Measurements from ENCODE around the gene CCL4. TPM values are rescaled to one million over a fixed set of nuclear protein-coding genes. Genes with fewer than 3 reads are reported as not detected.
"Not testable (repeated sequence)": the region's sequence is repeated elsewhere in the genome, so short reads cannot be mapped to it uniquely, and the experiment has no call there.

CCL4 gene
- polyA plus RNA-seq (2012; ENCODE audit: insufficient read depth, insufficient read length, low read depth) = not detected

DNA sequence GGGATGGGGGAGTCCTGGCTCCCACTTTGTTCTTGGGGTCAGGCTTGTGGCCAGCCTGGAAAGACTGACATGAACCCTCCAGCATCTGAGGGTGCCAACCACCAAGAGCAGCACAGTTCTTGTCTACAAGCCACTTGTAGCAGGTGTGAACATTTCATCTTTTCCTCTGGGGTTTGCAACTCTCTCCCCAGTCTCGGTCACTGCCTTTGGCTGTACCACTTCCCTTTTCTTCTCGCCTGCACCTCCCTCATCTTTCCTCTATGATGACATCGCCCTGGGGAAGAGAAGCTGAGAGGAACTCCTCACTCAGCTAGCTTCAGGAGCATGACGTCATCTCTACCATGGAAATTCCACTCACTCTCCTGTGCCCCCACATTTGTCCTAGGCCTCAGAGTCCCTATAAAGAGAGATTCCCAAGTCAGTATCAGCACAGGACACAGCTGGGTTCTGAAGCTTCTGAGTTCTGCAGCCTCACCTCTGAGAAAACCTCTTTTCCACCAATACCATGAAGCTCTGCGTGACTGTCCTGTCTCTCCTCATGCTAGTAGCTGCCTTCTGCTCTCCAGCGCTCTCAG lies at the start of gene CCL4:
Gene CCL4 (plus strand): TSS at position 427 of the 575 bp plus-strand sequence. CDS start 79 bp downstream, at position 506.
- H3K27me3 ChIP-seq; H3K4me1 ChIP-seq; H3K4me3 ChIP-seq (ENCODE audit: low read depth, low read length); DNase-seq; H3K9me3 ChIP-seq; H3K36me3 ChIP-seq: not testable (repeated sequence)

DNA sequence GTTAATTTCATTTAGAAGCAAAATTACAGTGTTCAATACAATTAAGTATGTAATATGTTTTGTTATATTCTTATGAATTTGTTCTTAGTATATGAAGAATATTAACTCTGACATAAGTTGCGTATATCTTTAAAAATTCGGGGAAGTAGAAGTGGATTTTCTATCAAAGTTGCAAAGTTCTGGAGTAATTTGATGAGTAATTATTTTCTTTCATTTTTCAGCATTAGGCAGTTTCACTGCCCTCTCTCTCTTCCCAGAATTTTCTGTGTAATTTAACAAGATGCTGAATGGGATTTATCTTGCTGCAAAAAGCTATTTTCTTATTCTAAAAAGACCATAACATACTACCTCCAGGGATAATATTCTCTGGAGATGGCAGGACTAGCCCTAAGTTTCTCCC lies 48.5 kb upstream of the CCL4 start:
- H3K36me3 ChIP-seq = no peaks in the 10 kb centered on the region
- H3K9me3 ChIP-seq = no peaks in the 10 kb centered on the region
- TF ChIP-seq, protein P1, sequence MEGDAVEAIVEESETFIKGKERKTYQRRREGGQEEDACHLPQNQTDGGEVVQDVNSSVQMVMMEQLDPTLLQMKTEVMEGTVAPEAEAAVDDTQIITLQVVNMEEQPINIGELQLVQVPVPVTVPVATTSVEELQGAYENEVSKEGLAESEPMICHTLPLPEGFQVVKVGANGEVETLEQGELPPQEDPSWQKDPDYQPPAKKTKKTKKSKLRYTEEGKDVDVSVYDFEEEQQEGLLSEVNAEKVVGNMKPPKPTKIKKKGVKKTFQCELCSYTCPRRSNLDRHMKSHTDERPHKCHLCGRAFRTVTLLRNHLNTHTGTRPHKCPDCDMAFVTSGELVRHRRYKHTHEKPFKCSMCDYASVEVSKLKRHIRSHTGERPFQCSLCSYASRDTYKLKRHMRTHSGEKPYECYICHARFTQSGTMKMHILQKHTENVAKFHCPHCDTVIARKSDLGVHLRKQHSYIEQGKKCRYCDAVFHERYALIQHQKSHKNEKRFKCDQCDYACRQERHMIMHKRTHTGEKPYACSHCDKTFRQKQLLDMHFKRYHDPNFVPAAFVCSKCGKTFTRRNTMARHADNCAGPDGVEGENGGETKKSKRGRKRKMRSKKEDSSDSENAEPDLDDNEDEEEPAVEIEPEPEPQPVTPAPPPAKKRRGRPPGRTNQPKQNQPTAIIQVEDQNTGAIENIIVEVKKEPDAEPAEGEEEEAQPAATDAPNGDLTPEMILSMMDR (IDR thresholded peaks at IDR 0.05; ENCODE audit: low read depth, low read length) = no peak
- H3K4me3 ChIP-seq (ENCODE audit: low read depth, low read length) = no peak overlapping the region
- DNase-seq = no peak
- H3K27me3 ChIP-seq = peaks cover 17% of the 10 kb centered on the region
- no peaks in the 10 kb centered on the region for H3K4me1 ChIP-seq

GRCh38 chr17:36055921-36056520 lies 47.6 kb upstream of the CCL4 start:
- H3K4me1 ChIP-seq = no peaks in the 10 kb centered on the region
- no peak overlapping the region for H3K4me3 ChIP-seq (ENCODE audit: low read depth, low read length)
- peaks cover 20% of the 10 kb centered on the region for H3K27me3 ChIP-seq
- DNase-seq = no peak
- H3K36me3 ChIP-seq = no peaks in the 10 kb centered on the region
- H3K9me3 ChIP-seq = no peaks in the 10 kb centered on the region
- TF ChIP-seq, protein P1 (IDR thresholded peaks at IDR 0.05; ENCODE audit: low read depth, low read length) = no peak

DNA sequence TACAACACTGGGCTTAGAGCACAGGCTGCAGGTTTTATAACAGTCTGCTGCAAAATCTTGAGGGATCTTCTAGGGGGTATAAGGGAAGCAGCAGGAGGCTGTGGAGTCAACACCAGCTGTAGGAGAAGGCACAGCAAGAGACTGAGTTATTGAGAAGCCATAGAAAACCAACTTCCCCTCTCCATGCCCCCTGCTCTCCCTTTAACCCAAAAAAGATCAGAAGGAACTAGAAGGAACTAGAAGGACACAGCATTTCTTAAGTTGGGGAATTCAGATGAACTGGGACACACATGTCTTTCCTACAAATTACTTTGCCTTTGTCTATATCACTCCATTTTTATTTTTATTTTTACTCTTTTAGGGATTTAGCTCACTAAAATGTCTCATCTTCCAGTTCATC lies 45.7 kb upstream of the CCL4 start:
- TF ChIP-seq, protein P1 (IDR thresholded peaks at IDR 0.05; ENCODE audit: low read depth, low read length) = no peak
- peaks cover 22% of the 10 kb centered on the region for H3K27me3 ChIP-seq
- H3K4me3 ChIP-seq (ENCODE audit: low read depth, low read length) = no peak overlapping the region
- H3K9me3 ChIP-seq = no peaks in the 10 kb centered on the region
- H3K36me3 ChIP-seq = no peaks in the 10 kb centered on the region
- DNase-seq = no peak
- no peaks in the 10 kb centered on the region for H3K4me1 ChIP-seq

GRCh38 chr17:36059406-36059805 lies 44.2 kb upstream of the CCL4 start:
- peaks cover 17% of the 10 kb centered on the region for H3K27me3 ChIP-seq
- no peaks in the 10 kb centered on the region for H3K4me1 ChIP-seq
- no peaks in the 10 kb centered on the region for H3K36me3 ChIP-seq
- H3K4me3 ChIP-seq (ENCODE audit: low read depth, low read length) = no peak overlapping the region
- TF ChIP-seq, protein P1 (IDR thresholded peaks at IDR 0.05; ENCODE audit: low read depth, low read length) = no peak
- H3K9me3 ChIP-seq = no peaks in the 10 kb centered on the region
- no peak for DNase-seq

DNA sequence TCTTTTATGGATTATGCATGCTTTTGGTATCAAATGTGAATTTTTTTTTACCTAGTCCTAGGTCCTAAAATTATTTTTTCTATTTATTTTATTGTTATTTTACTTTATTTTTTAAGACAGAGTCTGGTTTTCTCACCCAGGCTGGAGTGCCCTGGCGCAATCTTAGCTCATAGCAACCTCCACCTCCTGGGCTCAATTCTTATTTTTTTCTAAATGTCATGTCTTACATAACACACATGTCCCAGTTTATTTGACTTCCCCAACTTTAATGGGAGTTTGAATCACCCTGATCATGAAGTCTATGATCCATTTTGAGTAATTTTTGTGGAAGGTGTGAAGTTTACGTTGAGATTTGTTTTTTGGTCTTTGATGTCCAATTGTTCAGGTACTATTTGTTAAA lies 42.8 kb upstream of the CCL4 start:
- Histone ChIP-seq H3K4me3 (ENCODE audit: low read depth, low read length) (no peak overlapping the region), H3K9me3 (no peaks in the 10 kb centered on the region), H3K27me3 (peaks cover 14% of the 10 kb centered on the region), H3K4me1 (no peaks in the 10 kb centered on the region), H3K36me3 (no peaks in the 10 kb centered on the region)
- TF ChIP-seq, protein P1 (IDR thresholded peaks at IDR 0.05; ENCODE audit: low read depth, low read length) = no peak
- DNase-seq = no peak

All from BE2C (cell line).